Activated gamma-delta T cell treated with Interleukin-2 at 50 U/mL for 16 hours (primary cell): Measurements from ENCODE around the gene CMIP.
"Not testable (repeated sequence)": the region's sequence is repeated elsewhere in the genome, so short reads cannot be mapped to it uniquely, and the experiment has no call there.

Experiments used
- DNase-seq: peaks from one replicate; pipeline ENCODE4 v3.0.0-alpha.2; 2020

CMIP gene

DNA sequence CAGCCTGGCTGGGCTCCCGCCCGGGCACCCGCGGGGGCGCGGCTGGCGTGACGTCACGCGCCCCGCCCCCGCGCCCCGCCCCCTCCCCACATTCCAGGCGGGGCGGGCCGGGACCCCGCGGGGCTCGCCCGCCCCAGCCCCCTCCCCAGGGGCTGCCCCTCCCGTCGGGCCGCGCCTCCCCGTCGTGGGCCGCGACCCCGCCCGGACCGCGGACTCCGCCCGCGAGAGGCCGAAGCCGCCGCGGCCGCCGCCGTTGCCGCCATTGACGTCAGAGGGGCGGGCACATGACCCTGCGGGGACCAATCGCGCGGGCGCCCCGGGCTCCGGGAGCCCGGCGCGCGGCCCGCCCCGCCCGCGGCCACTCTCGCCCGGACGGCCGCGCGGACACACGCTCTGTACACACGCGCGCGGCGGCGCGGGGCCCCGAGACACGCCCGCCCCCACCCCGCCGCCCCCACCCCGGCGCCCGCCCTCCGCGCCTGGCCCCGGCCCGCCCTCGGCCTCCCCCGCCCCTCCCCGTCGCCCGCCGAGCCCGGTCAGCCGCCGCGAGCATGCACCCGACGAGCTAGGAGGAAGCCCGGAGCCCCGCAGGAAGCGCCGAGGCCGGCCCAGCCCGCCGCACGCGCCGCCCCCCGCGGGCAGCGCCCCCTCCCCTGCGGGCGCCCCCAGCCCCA is at the start of gene CMIP:
TSS of gene CMIP (plus strand) at position 361 of the 674 bp plus-strand sequence.
- peak; percentile 71 for DNase-seq

DNA sequence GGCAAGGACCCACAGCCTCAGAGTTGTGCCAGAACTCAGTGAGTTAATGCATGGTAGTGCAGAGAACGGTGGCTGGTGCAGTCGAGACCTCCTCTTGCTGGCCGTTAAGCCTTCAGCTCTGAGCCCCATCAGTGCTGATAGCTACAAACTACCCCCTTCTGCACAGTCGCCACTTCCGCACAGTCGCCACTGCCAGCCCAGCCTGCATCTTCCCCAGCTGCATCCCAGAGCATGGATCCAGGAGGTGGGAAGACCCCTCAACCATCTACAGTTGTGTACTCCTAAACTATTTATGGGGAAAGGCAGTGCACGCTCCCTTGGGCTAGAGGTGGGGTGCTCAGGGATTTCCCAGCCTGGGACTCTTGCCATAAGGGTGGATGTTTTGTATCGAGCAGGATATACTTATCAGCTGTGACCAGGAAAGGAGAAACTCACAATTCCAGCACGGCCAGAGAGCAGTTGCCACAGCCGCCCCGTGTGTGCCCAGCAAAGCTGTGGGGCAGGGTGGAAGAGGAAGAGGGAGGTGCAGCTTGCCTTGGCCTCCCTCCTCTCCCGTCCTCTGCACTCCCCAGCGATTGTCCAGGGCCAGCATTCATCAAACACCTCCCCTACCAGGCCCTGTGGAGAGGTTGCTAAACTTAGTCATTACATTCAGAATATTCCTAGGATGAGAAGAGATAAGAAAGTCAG is 49.5 kb upstream of the CMIP start:
- no peak for DNase-seq

DNA sequence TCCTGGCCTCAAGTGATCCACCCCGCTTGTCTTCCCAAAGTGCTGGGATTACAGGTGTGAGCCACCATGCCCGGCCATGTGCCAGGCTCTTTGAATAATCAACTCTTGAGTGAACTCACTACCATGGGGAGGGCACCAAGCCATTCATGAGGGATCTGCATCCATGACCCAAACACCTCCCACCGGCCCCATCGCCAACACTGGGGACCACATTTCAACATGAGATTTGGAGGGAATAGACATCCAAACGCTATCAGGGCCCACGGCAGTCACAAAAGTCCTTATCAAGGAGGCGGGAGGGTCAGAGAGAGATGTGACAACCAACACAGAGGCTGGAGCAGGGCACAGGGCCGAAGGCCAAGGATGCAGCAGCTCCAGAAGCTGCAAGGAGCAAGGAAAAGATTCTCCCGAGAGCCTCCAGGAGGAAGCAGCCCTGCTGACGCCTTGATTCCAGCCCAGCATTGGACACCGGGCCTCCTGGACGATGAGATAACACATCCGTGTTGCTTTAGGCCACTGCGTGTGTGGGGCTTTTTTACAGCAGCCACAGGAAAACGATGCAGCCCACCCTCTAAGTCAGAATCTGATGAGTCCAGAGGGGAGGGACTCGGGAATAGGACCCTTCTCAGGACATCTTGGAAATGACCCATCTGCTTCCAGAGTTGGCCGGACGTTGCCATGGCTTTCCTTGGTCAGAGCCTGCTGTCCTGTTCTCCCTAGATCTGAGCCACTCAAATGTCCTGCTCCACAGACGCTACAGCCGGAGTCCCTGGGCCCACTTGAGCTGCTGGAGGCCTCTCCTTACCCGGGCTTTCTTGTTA is 47.3 kb upstream of the CMIP start:
- DNase-seq = no peak

DNA sequence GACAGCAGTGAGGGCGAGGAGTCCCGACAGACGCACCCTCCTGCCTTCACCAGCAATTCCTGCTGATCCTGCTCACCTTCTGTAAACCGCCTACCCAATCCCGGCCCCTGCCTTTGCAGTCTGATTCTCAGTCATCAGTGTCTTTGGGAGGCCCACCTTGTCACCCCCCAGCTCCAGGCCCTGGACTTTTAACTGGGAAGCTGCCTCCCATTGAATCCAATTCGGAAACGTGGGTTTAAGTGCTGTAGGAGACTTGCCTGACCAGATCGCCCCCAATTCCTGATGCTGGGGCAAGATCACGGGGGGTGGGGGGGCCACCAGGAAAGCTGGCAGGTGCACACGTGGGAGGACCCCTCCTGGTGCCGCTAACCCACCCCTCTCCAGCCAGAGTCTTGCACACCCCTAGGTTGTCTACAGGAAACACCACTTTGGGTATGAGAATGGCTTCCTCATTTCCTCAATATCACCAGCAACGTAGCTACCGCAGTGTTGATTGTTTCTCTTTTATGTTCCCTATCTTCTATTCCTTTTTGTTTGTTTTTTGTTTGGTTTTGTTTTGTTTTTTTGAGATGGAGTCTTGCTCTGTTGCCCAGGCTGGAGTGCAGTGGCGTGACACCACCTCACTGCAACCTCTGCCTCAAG is 46.6 kb upstream of the CMIP start:
- no peak for DNase-seq

DNA sequence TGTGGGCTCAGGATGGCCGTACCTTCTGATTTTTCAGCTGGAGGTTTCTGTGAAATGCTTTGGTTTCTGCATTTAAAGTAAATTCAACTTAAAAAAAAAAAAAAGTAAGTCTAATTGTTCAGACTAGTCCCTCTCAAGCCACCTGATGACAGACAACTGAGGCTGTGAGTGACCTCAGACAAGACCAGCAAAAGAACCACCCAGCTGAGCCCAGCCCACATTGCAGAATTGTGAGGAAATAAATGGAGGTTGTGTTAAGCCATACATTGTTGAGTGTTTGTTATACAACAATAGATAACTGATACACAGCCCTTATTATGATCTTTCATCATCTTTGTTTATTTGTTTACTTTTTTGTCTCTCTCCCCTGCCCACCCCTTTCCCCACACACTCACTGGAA is 44.7 kb upstream of the CMIP start:
- no peak for DNase-seq

DNA sequence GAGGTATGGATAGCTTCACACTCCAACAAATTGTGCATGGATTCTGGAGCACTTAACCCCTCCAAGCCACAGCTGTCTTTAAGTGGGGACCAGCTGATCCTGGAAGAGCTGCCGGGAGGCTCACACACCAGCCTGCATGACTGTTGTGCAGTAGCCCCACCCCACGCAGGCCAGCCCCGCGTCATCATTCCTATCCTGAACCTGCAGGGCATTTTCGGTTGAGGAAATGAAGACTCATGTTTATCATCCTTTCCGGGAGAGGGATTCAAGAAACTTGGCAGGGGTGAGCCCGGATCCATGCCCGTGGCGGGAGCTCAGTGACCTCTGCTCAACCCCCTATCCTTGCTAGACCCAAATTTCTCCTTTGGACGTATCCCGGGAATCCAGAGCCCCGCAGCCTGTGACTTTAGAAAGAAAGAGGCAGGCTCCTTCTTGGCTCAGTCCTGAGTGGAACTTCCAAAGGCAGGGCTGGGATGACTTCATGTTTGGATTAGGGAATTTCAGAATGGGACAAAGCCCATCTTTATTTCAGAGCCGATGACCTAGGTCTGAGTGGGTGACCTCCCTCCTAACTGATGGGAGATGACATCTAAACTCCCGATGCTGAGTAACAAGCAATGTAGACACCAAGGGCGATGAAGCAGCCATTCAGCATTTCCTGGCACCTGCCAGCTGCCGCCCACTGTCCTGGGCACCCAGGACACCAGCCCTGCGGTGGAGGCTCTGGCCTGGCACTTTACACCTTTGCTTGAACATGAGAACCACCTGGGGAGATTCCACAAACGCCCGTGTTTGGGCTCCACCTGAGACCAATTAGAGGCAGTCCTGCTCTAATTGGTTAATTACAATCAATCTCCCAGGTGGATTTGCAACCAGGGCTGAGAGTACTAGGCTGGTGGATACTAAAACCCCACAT is 43.3 kb upstream of the CMIP start:
- no peak for DNase-seq

DNA sequence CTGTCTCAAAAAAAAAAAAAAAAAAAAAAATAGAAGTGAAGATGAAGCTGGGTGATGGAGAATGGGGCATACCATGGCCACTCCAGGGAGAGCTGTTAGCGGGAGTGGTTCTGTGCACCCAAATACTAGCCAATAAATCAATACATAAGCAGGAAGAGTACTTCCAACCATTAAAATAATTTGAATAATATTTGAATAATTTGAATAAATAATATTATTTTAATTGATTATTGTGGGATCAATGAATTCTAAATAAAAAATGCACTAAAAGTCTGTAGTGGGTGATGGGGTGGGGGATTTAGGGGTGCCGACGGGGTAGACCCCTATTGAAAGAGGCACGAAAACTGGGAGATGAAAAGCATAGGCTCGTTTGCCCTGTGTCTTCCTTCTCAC is 41.4 kb upstream of the CMIP start:
- no peak for DNase-seq

DNA sequence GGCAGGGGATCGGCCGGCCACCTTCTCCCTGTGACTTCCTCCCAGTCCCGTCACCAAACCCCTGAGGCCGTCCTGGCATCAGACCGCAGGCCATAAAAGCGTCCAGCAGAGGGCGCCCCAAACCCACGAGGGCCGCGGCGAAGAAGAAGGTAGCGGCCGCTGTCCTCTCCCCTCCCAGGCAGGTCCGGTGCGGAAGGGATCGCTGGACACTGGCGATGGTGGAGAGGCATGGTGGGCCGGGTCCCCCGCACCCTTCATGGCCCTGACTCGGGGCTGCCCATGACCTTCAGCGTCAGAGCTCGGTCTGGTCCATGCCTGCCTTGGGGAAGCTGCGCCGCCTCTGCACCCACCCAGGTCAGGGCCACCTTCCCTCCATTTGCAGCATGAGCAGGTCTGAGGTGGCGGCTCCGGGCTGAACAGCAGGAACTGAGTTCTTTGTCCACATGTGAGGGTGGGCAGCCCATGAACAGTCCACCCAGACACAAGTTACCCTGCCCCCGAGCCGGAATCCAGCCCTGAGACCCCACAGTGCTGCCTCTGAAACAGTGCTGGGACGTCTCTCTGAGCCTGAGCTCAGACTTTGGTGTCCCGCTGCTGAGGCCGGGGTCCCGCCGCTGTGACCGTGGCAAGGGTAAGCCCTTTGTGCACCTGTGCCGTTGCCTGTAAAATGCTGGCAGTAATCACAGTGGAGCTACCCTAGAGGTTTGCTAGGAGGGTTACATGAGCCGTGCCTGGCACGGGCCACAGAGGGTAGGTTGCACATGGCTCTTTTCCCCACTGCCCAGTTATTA is 40.8 kb upstream of the CMIP start:
- DNase-seq = peak; percentile 83

DNA sequence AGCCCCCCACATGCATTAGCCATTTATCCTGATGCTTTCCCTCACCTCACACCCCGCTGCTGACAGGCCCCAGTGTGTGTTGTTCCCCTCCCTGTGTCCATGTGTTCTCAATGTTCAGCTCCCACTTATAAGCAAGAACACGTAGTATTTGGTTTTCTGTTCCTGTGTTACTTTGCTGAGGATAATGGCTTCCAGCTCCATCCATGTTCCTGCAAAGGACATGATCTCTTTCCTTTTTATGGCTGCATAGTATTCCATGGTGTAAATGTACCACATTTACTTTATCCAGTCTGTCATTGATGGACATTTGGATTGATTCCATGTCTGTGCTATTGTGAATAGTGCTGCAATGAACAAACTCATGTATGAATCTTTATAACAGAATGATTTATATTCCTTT is 39.6 kb upstream of the CMIP start:
- DNase-seq = not testable (repeated sequence)

DNA sequence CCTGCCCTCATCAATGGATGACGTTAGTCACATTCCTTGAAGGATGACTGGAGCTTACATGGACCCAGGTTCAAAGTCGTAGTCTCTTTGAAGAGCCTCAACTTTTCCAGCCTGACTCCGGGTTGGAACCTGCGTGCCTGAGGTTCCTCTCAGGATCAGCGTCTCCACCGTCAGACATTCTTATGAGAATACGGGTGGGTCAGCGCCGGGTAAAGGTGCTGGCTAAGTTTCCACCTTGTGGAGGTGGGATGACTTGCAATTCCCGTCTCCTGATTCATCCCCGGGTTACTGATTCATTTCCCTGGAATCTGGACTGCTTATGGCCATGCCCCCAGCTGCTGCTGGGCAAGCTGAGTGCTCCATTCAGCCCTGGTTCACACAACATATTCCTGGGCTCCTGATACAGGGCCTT is 38.9 kb upstream of the CMIP start:
- no peak for DNase-seq

DNA sequence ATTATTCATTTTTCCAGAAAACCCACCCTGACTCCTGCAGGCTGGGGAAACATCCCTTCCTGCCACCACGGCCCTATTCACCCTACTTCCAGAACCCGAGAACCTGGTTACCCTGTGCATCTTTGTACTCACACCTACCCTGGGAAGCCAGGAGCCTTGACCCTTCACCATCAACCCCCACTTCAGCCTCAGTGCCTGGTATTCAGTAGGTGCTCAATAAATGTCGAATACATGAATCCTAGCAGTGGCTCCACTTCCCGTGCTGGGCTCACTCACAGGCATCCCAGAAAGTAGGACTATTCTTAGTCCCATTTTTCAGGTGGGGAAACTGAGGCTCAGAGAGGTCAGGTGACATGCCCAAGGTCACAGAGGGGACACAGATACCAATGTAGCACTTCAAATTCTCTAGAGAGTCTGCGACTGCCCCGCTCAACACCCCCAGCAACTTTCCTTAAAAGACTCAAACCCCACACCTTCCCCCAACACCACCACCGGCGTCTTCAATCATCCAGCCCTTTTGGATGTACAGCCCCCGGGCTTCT is 36.1 kb upstream of the CMIP start:
- no peak for DNase-seq

DNA sequence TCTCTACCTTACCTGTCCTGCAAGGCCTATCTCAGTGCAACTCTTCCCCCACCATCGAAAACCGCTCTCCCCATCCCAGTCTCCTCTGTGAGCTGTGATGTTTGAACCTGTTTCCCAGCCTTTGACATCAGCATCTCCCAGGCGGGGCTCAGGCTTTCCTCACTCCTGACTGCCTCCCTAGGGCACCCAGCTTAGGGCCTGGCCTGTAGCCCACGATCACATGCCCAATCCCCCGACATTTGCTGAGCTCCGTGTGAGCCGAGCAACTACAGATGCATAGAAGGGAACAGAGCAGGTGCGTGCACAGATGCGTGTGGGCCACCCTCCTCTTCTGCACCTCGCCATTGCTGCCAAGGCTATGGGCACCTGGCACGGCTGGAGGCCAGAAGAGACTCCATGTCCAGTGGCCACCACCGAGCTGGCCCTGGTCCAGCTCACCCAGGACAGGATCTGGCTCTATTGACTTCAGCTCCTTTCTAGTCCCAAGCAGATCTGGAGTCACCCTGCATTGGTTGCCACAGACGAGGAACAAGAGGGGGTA is 35.5 kb upstream of the CMIP start:
- no peak for DNase-seq

DNA sequence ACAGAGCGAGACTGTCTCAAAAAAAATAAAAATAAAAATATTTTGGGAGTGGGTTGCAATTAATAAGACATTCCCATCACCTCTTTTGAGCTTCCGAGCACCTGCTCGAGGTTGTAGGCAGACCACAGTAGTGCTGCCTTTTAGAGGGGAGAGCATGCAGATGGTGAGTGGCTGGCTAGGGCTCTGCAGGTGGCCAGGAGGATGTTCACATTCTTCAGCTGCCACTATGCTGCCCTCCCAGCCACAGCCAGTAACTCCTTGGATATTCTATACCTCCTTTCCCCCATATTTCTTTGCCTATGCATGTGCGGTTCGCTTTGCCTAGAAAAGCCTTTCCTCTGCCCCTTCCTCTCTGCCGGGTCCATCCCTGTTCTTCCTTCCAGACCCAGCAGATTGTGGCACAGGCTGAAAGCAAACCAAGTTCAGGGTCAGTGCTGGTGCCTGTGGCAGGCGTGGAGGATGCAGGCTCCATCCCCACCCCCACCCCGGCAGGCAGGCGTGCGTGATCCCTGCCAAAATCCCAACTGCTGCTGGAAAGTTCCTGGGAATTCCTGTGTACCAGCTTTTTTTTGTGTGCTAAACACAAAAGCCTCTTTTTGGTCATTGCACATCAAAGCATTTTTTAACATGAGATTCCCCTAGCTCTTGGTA is 33.8 kb upstream of the CMIP start:
- no peak for DNase-seq

DNA sequence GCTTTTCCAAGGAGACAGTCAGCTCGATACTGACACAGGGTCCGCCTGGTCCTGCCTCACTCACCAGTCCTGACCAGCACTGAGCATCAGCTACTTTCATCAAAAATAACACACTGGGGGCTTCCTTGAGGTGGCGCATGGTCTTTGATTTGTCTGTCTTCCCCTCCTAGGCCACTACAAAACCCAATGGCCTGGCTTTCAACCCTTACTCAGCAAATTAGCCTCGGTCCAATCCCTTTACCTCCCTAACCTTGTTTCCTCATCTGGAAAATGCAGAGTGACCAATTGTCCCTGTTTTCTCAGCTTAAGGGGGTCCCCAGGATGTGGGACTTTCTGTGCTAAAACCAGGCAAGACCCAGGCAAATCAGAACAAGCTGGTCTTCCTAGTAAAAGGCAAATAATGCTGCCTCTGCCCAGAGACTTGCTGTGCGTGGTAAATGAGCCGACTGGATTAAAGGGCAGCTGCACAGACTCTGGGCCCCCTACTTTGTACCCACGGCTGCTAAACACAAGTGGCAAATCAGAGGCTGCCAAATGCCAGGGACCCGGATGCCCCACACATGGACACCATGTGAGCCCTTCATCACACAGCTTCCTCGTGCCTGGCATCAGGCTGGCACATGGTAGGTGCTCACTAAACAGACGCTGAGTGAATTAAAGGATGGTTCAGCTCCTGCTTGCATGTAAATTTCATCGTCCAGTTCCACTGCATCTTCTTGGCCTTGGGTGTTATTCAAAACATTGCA is 31.2 kb upstream of the CMIP start:
- DNase-seq = no peak

DNA sequence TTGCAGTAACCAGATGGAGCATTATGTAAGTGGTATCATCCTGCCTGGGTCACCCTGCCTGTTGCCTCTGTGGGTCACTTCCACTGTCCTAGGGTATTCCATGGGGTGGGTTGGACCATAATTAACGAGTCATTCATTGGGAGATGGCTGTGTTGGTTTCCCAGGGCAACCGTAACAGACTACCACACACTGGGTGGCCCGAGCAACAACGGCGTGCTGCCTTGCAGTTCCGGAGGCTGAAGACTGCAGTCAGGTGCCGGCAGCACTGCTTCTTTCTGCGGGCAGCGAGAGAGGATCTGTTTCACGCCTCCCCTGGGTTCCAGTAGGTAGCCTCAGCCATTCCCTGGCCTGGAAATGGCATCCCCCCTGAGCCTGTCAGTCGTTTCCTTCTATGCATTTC is 28.9 kb upstream of the CMIP start:
- DNase-seq = no peak

DNA sequence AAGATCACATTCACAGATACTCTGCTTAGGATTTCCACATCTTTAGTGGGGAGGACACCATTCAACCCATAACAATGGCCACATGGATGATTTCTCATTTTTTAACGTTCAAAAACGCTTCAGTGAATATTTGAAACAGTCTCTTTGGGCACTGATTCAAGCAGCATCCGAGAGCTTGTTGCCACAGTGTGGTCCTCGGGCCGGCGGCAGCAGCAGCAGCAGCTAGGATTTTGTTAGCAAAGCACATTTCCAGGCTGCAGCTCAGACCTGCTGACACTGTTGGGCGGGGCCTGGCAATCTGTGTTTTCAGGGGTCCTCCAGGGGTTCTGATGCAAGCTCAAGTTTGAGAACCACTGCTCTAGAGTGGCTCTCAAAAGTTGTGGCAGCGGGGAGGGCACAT is 27.9 kb upstream of the CMIP start:
- no peak for DNase-seq

DNA sequence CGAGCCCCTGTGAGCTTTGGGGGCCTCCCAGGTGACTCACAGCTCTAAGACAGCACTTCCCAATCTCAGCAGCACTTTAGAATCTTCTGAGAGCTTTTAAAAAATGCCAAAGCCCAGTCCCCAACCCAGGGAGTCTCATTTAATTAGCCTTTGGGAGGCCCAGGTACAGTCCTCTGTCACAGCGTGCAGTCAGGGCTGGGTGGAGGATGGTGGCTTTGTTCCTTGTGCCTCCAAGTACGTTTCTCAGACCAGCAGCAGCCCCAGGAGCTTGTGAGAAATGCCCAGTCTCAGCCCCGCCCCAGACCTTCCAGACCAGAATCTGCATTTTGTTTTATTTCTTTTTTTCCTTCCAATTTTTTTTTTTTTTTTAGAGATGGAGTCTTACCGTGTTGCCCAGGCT is 27.4 kb upstream of the CMIP start:
- DNase-seq = no peak

DNA sequence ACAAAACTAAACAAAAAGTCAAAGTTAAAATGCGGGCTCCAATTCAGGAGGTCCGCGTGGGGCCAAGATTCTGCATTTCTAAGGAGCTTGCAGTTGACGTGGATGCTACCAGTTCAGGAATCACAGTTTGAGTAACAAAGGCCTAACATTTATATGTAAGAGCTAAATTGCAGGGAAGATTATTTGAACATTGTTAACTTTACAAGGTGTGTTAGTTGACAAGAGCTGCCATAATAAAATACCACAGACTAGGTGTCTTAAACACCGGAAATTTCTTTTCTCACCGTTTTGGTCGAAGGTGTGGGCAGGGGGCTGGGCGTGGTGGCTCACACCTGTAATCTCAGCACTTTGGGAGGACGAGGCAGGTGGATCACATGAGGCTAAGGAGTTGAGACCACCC is 24.8 kb upstream of the CMIP start:
- no peak for DNase-seq

DNA sequence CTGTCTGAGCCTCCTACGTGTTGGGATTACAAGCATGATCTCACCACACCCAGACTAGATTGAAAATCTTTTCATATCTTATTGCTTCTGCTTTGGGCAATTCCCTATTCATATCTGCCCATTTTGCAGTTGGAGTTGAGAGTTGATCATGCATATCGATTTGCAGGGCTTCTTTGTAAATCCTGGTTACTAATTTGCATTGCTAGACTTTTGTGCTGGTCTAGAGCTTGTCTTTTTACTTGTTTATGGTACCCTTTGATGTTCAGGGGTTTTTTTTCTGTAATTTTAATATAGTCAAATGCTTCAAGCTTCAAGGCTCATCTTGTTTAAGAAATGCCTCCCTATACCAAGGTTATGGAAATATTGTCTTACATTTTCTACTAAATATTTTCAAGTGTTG is 23.5 kb upstream of the CMIP start:
- no peak for DNase-seq

DNA sequence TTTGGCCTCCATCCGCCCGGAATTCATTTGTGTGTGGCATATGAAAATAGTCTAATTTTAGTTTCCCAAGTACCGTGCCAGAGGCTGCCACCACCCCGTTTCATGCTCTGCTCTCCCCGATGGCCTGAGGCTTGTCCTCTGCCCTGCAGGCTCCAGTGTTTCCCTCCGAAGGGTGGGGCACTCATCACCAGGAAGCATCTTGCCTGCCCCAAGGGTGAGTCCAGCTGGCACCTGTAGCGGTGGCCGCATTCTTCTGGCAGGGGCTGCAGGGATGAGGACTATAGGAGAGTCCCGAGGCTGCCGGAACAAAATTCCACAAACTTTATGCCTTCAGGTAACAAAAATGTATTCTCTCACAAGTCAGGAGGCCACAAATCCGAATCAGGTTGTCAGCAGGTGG is 23.1 kb upstream of the CMIP start:
- no peak for DNase-seq
